Measurements from ENCODE around the gene SERPINI1.

- no peak for TF ChIP-seq EZH2phosphoT487 (IDR thresholded peaks at IDR 0.05; ENCODE audit: insufficient read depth, low read depth)
- no peak for TF ChIP-seq EZH2 (IDR thresholded peaks at IDR 0.05; ENCODE audit: insufficient read depth, poor library complexity, severe bottlenecking)
Observed at GRCh38 chr3:167872032-167872431, 136.5 kb downstream of the SERPINI1 start.

Measured in GM23248 (cell line).